Activated CD8-positive, alpha-beta T cell treated with anti-CD3 and anti-CD28 coated beads for 36 hours (primary cell): ENCODE measurements around the gene CEBPA. TPM values are rescaled to one million over a fixed set of nuclear protein-coding genes. Genes with fewer than 3 reads are reported as not detected.

Experiments used
- ATAC-seq: fragments of 200-7000 bp; cut with Tn5 transposase; one replicate; pipeline ENCODE4 v1.10.0; 2021; ENCODE audit warnings: mild to moderate bottlenecking, moderate library complexity
- CTCF ChIA-PET: fragments of 350-600 bp; sonication (Branson Sonifier 250); formaldehyde crosslinking; loops from one replicate; lab custom pipeline; 2021; ENCODE audit warnings: antibody characterized with exemption; lab: Charles Lee
- POLR2A ChIA-PET: fragments of 350-600 bp; sonication (Branson Sonifier 250); formaldehyde crosslinking; loops from one replicate; lab custom pipeline; 2021; ENCODE audit warnings: antibody characterized with exemption; lab: Charles Lee
- DNase-seq: peaks from one replicate; pipeline ENCODE4 v3.0.0-alpha.2; 2020
- H3K27ac Mint-ChIP-seq: one replicate; pipeline ENCODE4 v1.8.0; 2021; ENCODE audit warnings: mild to moderate bottlenecking, mixed read lengths
- H3K27me3 Mint-ChIP-seq: one replicate; pipeline ENCODE4 v1.8.0; 2021; ENCODE audit warnings: mixed read lengths
- H3K36me3 Mint-ChIP-seq: one replicate; pipeline ENCODE4 v1.8.0; 2021; ENCODE audit warnings: low read depth, mixed read lengths
- H3K4me1 Mint-ChIP-seq: one replicate; pipeline ENCODE4 v1.8.0; 2021; ENCODE audit warnings: low read depth, mixed read lengths
- H3K4me3 Mint-ChIP-seq: one replicate; pipeline ENCODE4 v1.8.0; 2021; ENCODE audit warnings: mild to moderate bottlenecking, moderate library complexity, mixed read lengths
- H3K9me3 Mint-ChIP-seq: one replicate; pipeline ENCODE4 v1.8.0; 2021; ENCODE audit warnings: mixed read lengths
- intact Hi-C: fragments of 100-400 bp; cut with micrococcal nuclease; formaldehyde crosslinking; loops from one replicate; pipeline ENCODE4 v1.10.0; 2022
- total RNA-seq, 2 experiments: library from RNA; stranded (reverse); gene quantifications; one replicate each; pipeline ENCODE4 v1.2.3, GENCODE V29; 2021
- TF ChIP-seq, protein P1 (sequence below): fragments of 200-600 bp; IDR thresholded peaks from one replicate; pipeline ENCODE4 v1.8.0; 2022; ENCODE audit warnings: antibody characterized with exemption, mild to moderate bottlenecking

The CEBPA gene
- under 1 TPM; 0.34 to 0.45 TPM for total RNA-seq

DNA sequence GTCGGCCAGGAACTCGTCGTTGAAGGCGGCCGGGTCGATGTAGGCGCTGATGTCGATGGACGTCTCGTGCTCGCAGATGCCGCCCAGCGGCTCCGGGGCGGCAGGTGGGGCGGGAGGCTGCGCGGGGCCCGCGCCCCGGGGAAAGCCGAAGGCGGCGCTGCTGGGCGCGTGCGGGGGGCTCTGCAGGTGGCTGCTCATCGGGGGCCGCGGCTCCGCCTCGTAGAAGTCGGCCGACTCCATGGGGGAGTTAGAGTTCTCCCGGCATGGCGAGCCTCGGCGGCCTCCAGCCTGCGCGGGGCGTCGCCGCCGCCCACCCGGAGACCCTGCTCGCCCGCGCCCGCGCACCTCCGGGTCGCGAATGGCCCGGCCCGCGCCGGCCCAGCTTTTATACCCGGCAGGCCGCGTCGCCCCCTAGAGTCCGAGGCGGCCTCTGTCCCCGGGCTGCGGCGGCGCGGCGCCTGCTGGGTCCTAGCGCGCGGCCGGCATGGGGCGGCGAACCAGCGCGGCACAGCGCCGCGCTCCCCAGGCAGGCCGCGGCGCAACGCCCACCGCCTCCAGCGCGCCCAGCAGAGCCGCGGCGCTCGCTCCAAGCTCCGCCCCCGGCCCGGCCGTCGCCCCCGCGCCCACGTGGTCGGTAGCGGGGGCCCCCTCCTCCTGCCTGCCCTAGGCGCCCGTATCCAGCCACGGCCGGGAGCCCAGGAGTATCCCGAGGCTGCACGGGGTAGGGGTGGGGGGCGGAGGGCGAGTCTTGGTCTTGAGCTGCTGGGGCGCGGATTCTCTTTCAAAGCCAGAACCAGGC is at the start of gene CEBPA:
TSS of gene CEBPA (minus strand) at position 360 of the 799 bp plus-strand sequence. CDS start at position 240, 120 bp downstream.
- ChIA-PET POLR2A (interaction anchor here (0.8 to 1.8 kb wide), 4 partner anchors 11 to 81 kb away, joined by 3 to 10 read pairs (median 3); partner anchors contain the start of gene CEBPG), CTCF (interaction anchor here (0.7 to 1.8 kb wide), 11 partner anchors 22 to 146 kb away, joined by 3 to 6 read pairs (median 4); no protein-coding TSS in a partner anchor)
- no peaks in the 10 kb centered on the region for H3K36me3 Mint-ChIP-seq
- no peak within 1 kb of the TSS for H3K27ac Mint-ChIP-seq
- DNase-seq (peak; percentile 70), ATAC-seq (peak; percentile 94)
- peak within 1 kb of the TSS; percentile 71 for H3K4me3 Mint-ChIP-seq
- TF ChIP-seq, protein P1, sequence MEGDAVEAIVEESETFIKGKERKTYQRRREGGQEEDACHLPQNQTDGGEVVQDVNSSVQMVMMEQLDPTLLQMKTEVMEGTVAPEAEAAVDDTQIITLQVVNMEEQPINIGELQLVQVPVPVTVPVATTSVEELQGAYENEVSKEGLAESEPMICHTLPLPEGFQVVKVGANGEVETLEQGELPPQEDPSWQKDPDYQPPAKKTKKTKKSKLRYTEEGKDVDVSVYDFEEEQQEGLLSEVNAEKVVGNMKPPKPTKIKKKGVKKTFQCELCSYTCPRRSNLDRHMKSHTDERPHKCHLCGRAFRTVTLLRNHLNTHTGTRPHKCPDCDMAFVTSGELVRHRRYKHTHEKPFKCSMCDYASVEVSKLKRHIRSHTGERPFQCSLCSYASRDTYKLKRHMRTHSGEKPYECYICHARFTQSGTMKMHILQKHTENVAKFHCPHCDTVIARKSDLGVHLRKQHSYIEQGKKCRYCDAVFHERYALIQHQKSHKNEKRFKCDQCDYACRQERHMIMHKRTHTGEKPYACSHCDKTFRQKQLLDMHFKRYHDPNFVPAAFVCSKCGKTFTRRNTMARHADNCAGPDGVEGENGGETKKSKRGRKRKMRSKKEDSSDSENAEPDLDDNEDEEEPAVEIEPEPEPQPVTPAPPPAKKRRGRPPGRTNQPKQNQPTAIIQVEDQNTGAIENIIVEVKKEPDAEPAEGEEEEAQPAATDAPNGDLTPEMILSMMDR = peak; percentile 33
- no peaks in the 10 kb centered on the region for H3K9me3 Mint-ChIP-seq
- peaks cover 38% of the 10 kb centered on the region for H3K27me3 Mint-ChIP-seq
- intact Hi-C loops = no loop called here
- H3K4me1 Mint-ChIP-seq = no peaks in the 10 kb centered on the region

DNA sequence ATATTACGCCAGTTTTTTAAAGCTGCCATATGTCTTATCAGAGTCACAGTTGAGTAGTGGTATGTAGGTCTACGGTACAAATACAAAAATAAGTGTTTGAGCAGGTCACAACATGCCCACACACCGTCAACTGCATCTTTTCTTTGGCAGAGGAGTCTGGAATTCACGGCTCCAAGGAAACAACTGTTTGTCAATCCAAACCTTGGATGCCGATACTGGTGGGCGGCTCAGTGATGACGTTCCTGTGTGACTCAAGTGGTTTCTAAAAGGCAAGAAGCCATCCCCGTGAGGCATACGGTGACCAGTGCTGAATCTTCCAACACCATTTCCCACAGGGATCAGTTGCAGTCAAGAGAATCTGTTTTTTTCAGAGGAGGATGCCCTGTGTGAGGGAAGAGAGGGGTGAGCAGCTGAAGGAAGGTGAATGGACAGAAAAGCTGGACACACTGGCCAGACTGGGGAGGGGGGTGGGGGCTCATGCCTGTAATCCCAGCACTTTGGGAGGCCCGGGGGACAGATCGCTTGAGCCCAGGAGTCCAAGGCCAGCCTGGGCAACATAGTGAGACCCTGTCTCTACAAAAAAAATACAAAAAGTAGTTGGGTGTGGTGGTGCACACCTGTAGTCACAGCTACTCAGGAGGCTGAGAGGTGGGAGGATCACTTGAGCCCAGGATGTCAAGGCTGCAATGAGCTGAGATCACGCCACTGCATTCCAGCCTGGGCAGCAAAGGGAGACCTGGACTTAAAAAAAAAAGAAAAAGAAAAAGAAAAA is 48.4 kb upstream of the CEBPA start:
- no peak overlapping the region for H3K4me3 Mint-ChIP-seq
- TF ChIP-seq, protein P1 = no peak
- ChIA-PET CTCF (no interaction called here), POLR2A (no interaction called here)
- peaks cover 5% of the 10 kb centered on the region for H3K9me3 Mint-ChIP-seq
- peaks cover 17% of the 10 kb centered on the region for H3K27me3 Mint-ChIP-seq
- no peak for DNase-seq
- intact Hi-C loops = no loop called here
- ATAC-seq = no peak
- H3K36me3 Mint-ChIP-seq = no peaks in the 10 kb centered on the region
- H3K27ac Mint-ChIP-seq = no peak overlapping the region
- H3K4me1 Mint-ChIP-seq = no peaks in the 10 kb centered on the region

GRCh38 chr19:33349319-33350289 is 47.3 kb upstream of the CEBPA start:
- H3K27ac Mint-ChIP-seq = no peak overlapping the region
- H3K36me3 Mint-ChIP-seq = no peaks in the 10 kb centered on the region
- H3K4me3 Mint-ChIP-seq = no peak overlapping the region
- peaks cover 23% of the 10 kb centered on the region for H3K27me3 Mint-ChIP-seq
- ChIA-PET CTCF (interaction anchor here (1.5 kb wide), 1 partner anchor 46 kb away, joined by 3 read pairs; no protein-coding TSS in a partner anchor), POLR2A (interaction anchor here (0.7 kb wide), 1 partner anchor 523 kb away, joined by 3 read pairs; no protein-coding TSS in a partner anchor)
- intact Hi-C loops = no loop called here
- H3K4me1 Mint-ChIP-seq = no peaks in the 10 kb centered on the region
- no peaks in the 10 kb centered on the region for H3K9me3 Mint-ChIP-seq
- TF ChIP-seq, protein P1 = no peak
- no peak for DNase-seq
- ATAC-seq = no peak

DNA sequence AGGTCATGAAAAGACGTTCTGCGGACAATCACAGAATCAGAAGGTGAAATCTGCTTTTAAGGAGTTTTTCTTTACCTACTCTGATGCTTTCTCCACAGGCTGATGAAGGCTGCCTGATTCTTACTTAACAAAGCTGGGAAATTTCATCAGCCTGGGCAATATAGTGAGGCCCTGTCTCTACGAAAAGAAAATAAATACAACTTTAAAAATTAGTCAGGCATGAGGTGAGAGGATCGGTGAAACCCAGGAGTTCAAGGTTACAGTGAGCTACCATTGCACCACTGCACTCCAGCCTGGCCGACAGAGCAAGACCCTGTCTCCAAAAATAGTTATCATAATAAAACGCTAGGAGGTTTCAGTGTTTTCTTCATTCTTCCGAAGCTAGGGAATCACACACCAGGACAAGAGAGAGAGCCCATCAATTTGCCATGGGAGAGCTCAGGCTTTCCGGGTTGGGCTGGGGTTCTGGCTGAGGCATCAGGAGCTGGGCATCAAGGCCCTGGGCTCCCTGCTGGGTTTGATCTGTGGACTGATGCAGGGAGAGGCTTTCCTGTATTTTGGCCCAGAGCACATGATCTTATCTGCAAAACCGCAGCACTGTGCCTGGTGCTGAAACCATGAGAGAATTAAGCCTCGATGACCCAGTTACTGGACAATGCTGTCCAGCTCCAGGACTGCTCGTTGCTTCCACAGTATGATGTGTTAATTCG is 46.1 kb upstream of the CEBPA start:
- ATAC-seq (no peak), DNase-seq (no peak)
- H3K36me3 Mint-ChIP-seq = no peaks in the 10 kb centered on the region
- no peak overlapping the region for H3K4me3 Mint-ChIP-seq
- CTCF ChIA-PET = interaction anchor here (1.0 to 1.6 kb wide), 3 partner anchors 45 to 164 kb away, joined by 3 to 7 read pairs (median 3); no protein-coding TSS in a partner anchor
- intact Hi-C loops = no loop called here
- POLR2A ChIA-PET = interaction anchor here (1.0 to 1.5 kb wide), 2 partner anchors 9 to 11 kb away, joined by 4 to 5 read pairs; no protein-coding TSS in a partner anchor
- H3K4me1 Mint-ChIP-seq = no peaks in the 10 kb centered on the region
- TF ChIP-seq, protein P1 = no peak
- H3K27ac Mint-ChIP-seq = no peak overlapping the region
- H3K9me3 Mint-ChIP-seq = no peaks in the 10 kb centered on the region
- peaks cover 26% of the 10 kb centered on the region for H3K27me3 Mint-ChIP-seq
